SIG-M5 treated with dmso at 0.1 percent for 504 hours (cell line): ENCODE results near the gene TBL3.
A peak's percentile ranks its signal among the peaks of the same experiment; 100 is the strongest.
"Not testable (repeated sequence)": the region's sequence is repeated elsewhere in the genome, so short reads cannot be mapped to it uniquely, and the experiment has no call there.

Experiments used
- DNase-seq: peaks from one replicate; lab custom pipeline; 2025; ENCODE audit not compliant: unreplicated experiment; lab: John Stamatoyannopoulos, UW

The TBL3 gene

DNA sequence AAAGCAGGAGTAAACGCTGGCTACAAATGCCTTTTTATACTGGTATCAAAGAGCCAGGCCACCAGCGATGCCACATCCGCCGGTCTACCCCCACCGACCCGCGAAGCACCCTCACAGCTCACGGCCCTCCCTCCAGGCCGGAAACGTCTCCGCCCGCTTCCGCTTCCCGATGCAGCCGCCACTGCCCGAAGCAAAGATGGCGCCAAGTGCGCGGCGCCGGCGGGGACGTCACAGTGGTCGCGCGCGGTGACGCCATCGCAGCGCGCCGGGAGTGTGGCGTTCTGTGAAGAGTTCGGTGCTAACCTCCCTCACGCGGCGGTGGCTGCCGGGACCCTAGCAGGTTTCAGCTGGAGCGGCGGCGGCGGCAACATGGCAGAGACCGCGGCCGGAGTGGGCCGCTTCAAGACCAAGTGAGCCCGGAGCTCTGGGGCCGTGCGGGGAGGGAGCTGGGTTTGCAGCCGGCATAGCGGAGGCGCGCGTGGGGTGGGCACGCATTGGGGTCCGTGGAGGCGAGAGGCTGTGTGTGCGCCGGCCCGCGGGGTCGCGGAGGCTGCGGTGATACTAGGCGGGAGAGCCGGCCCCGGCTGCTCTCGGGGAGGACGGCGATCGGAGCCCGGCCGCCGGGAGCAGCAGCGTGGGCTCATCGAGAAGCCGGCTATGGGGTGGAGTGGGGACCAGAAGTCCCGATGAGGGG is at the start of gene TBL3:
TBL3 (plus strand) TSS at position 258 of the 694 bp plus-strand sequence; CDS start at position 370, 112 bp downstream.
- DNase-seq = peak; percentile 87

DNA sequence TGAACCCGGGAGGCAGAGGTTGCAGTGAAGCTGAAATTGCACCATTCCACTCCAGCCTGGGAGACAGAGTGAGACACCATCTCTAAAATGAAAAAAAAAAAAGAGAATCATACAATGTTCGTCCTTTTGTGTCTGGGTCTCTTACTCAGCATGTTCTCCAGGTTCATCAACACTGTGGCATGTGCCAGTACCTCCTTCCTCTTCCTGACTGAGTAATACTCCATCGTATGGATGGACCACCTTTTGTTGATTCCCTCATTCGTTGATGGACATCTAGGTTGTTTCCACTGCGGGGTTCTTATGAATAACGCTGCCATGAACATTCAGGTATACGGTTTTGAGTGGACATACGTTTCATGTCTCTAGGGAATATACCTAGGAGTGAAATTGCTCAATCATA is 49.5 kb upstream of the TBL3 start:
- DNase-seq = no peak

GRCh38 chr16:1923299-1924034 is 48.4 kb upstream of the TBL3 start:
- DNase-seq = peak; percentile 8

GRCh38 chr16:1924095-1924494 is 47.8 kb upstream of the TBL3 start:
- no peak for DNase-seq

GRCh38 chr16:1926271-1926670 is 45.6 kb upstream of the TBL3 start:
- no peak for DNase-seq

GRCh38 chr16:1929105-1929504 is 42.7 kb upstream of the TBL3 start:
- DNase-seq = no peak

GRCh38 chr16:1929578-1930337 is 42.1 kb upstream of the TBL3 start:
- DNase-seq = peak; percentile 63

GRCh38 chr16:1930338-1930720 is 41.5 kb upstream of the TBL3 start:
- DNase-seq = no peak

DNA sequence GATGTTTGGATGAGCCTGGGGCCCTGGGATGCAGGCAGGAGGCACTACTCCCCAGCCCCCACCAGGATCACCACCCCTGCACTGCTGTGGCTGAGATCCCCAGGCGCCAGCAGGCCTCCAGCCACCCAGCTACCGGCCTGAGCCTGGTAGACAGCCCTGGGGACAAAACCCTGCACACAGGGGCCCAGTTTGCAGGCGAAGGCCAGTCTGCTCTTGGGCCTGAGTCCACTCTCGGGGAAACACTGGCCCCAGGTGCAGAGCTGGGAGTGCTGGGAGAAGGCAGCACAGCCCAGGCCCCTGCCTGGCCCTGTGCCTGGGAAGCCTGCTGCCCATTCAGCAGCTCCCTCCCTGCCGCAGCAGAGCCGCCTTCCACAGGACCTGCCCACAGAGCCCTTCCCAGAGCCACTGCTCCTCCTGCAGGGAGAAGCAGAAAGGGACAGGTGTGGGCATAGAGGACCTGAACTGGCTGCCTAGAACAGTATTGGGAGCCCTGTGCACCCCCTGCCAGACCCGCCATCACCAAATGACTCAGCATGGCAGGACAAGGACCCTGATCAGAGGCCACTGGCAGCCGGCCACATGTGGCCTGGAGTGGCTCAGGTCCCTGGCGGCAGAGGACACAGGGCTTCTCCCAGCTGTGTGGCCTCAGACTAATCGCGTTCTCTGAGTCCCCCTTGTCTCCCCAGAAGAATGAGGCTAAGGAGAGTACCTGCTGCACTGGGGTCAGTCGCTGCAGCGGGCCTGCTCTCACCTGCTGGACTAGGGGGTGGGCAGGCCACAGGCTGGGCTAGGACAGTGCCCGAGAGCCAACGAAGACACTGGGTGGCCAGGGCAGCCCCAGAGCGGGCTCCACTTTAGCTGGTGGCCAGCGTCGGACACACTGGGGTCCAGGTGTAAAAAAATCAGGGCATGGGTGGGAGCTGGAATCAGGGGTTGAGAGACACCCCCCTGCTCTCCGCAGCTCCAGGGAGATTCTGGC is 39.5 kb upstream of the TBL3 start:
- no peak for DNase-seq

GRCh38 chr16:1933097-1933661 is 38.7 kb upstream of the TBL3 start:
- DNase-seq = no peak

DNA sequence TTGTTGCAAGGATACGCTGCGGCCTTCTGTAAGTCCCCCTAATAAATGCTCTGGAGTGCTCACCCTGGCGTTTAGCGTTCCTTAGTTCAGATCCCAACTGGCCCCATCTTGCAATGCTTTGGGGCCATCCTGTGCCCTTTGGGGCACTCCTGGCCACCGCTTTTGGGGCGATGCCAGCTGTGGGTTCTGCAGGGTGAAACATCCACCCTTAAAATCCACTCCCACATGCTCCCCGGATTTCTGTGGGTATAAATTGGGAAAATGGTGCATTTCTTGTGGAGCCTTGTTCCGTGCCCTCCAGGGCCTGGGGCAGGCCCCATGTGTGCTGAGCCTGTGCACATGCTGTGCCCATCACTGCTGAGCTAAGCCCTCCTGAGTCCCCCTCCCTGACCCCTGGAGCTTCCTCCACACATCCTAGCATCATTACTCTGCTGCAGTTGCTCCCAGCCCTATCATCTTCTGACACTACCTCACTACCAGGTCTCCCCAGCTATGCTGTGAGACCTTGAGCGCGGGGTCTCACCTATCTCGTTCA is 34.8 kb upstream of the TBL3 start:
- DNase-seq = no peak

- peak; percentile 84 for DNase-seq
Observed at GRCh38 chr16:1938316-1938715, 33.5 kb upstream of the TBL3 start.

- DNase-seq = no peak
Observed at GRCh38 chr16:1938910-1939309, 32.9 kb upstream of the TBL3 start.

GRCh38 chr16:1939833-1940232 is 32.0 kb upstream of the TBL3 start:
- DNase-seq = not testable (repeated sequence)

GRCh38 chr16:1940273-1941161 is 31.3 kb upstream of the TBL3 start:
- no peak for DNase-seq

DNA sequence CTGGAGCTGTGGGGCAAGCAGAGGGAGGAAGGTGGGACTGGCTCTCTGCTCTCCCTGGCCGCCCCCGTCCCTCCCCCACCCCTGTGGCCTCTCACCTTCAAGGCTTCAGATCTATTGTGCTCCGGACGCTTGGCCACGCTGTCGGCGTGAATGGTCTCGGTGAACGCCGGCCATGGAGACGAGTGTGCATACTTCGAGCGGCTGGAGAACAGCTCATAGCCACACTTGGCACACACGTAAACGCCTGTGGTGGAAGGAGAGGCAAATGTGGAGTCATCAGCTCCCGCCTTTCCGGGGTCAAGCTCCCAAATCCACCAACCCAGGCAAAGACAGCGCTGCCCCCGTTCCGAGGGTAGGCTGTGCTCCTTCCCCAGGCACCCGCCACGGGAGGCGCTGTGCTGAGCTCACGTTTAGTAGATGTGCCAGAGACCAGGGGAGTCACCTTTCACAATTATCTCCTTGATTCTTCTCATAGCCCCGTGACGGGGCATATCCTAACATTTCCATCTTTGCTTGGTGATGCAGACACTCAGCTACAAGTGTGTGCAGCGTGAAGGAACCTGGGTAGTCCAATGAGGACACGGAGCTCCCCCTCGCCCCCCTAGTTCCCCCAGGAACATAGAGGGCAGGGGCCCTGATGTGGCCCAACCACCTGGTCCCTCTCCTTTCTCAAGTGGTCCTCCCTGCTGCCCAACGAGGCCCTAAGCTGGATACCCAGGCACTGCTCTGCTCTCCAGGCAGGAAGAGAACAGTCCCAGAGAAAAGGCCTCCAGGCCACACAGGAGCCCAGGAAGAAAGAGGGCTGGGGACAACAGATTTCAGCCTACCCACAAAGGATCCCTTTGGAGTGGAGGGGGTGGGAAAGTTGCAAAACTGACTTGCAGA is 30.4 kb upstream of the TBL3 start:
- peak; percentile 18 for DNase-seq

- peak; percentile 83 for DNase-seq
Observed at GRCh38 chr16:1942047-1942809, 29.6 kb upstream of the TBL3 start.
